HepG2 (cell line): ENCODE data around the gene PDZK1. TPM values are rescaled to one million over a fixed set of nuclear protein-coding genes. Genes with fewer than 3 reads are reported as not detected.
A peak's percentile ranks its signal among the peaks of the same experiment; 100 is the strongest.

Experiments used
- DRAP1 ChIP-seq: IDR thresholded peaks from 2 replicates; pipeline ENCODE4 v1.6.1; 2016; ENCODE audit warnings: missing genetic modification reagents, missing compliant biosample characterization
- FOXJ3 ChIP-seq: sonication (generic); formaldehyde crosslinking; IDR thresholded peaks from 2 replicates; pipeline ENCODE4 v1.4.0; 2020; ENCODE audit warnings: missing genetic modification reagents, mild to moderate bottlenecking, borderline replicate concordance
- ISL2 ChIP-seq: sonication (generic); formaldehyde crosslinking; IDR thresholded peaks from 2 replicates; pipeline ENCODE4 v1.5.0; 2020; ENCODE audit warnings: missing genetic modification reagents
- JUN ChIP-seq: sonication (generic); formaldehyde crosslinking; IDR thresholded peaks from 2 replicates; pipeline ENCODE4 v1.4.0; 2020; ENCODE audit warnings: mild to moderate bottlenecking, missing genetic modification reagents
- JUND ChIP-seq: sonication (generic); formaldehyde crosslinking; IDR thresholded peaks from 2 replicates; pipeline ENCODE4 v1.8.0; 2022; ENCODE audit warnings: mild to moderate bottlenecking, missing genetic modification reagents
- KAT7 ChIP-seq: IDR thresholded peaks from 2 replicates; pipeline ENCODE4 v1.6.1; 2018; ENCODE audit warnings: borderline replicate concordance, missing compliant biosample characterization
- KDM5B ChIP-seq: sonication (generic); formaldehyde crosslinking; IDR thresholded peaks from 2 replicates; pipeline ENCODE4 v1.4.0; 2020; ENCODE audit warnings: missing genetic modification reagents, mild to moderate bottlenecking, borderline replicate concordance
- MLX ChIP-seq: IDR thresholded peaks from 2 replicates; pipeline ENCODE4 v1.6.1; 2016
- NR3C1 ChIP-seq: sonication (generic); formaldehyde crosslinking; IDR thresholded peaks from 2 replicates; pipeline ENCODE4 v1.4.0; 2020; ENCODE audit warnings: missing genetic modification reagents
- SALL2 ChIP-seq: sonication (generic); formaldehyde crosslinking; IDR thresholded peaks from 2 replicates; pipeline ENCODE4 v1.8.1; 2023; ENCODE audit warnings: mild to moderate bottlenecking, missing genetic modification reagents, inconsistent platforms
- SNAPC2 ChIP-seq: sonication (generic); formaldehyde crosslinking; IDR thresholded peaks from 2 replicates; pipeline ENCODE4 v1.8.1; 2022; ENCODE audit warnings: mild to moderate bottlenecking, missing genetic modification reagents
- STAG1 ChIP-seq: sonication (generic); formaldehyde crosslinking; IDR thresholded peaks from 2 replicates; pipeline ENCODE4 v1.4.0; 2020; ENCODE audit warnings: missing genetic modification reagents
- TBX3 ChIP-seq: fragments of 450-650 bp; IDR thresholded peaks from 2 replicates; pipeline ENCODE4 v1.6.1; 2017; ENCODE audit warnings: antibody characterized with exemption, mild to moderate bottlenecking, inconsistent platforms, borderline replicate concordance
- ZFP91 ChIP-seq: sonication (generic); formaldehyde crosslinking; IDR thresholded peaks from 2 replicates; pipeline ENCODE4 v1.9.0; 2022; ENCODE audit warnings: missing genetic modification reagents, mild to moderate bottlenecking, borderline replicate concordance
- ZNF263 ChIP-seq: sonication (generic); formaldehyde crosslinking; IDR thresholded peaks from 2 replicates; pipeline ENCODE4 v1.4.0; 2020; ENCODE audit warnings: missing genetic modification reagents
- ZNF484 ChIP-seq: sonication (generic); formaldehyde crosslinking; IDR thresholded peaks from 2 replicates; pipeline ENCODE4 v1.5.1; 2020; ENCODE audit warnings: mild to moderate bottlenecking, low read depth, missing genetic modification reagents, borderline replicate concordance
- ZNF598 ChIP-seq: sonication (generic); formaldehyde crosslinking; IDR thresholded peaks from 2 replicates; pipeline ENCODE4 v1.5.1; 2020; ENCODE audit warnings: mild to moderate bottlenecking, missing genetic modification reagents, borderline replicate concordance
- ZNF672 ChIP-seq: sonication (generic); formaldehyde crosslinking; IDR thresholded peaks from 2 replicates; pipeline ENCODE4 v1.8.1; 2022; ENCODE audit warnings: missing genetic modification reagents
- ZSCAN25 ChIP-seq: sonication (generic); formaldehyde crosslinking; IDR thresholded peaks from 2 replicates; pipeline ENCODE4 v1.8.0; 2022; ENCODE audit warnings: mild to moderate bottlenecking, missing genetic modification reagents
- polyA plus RNA-seq, 8 experiments: library from polyadenylated mRNA; depleted of rRNA in 3 of 8; stranded (reverse) in 7 of 8; unstranded in 1 of 8; fragments of >200 nt; fragmentation: Illumina TruSeq in 4 of 8; extraction: Trizol in 4 of 8; gene quantifications; 2 replicates each; pipeline versions ENCODE4 v1.2.1 to v1.2.3, GENCODE V29; 2011 to 2016; ENCODE audit warnings: low read depth in 4 of 8, missing spikeins in 1 of 8, mixed read lengths in 1 of 8; ENCODE audit not compliant: insufficient read depth in 1 of 8
- total RNA-seq, 5 experiments: library from RNA; depleted of rRNA; stranded (reverse); fragments of >200 nt; fragmentation: Illumina TruSeq; extraction: Trizol; gene quantifications; 2 replicates each; pipeline ENCODE4 v1.2.3, GENCODE V29; 2016; ENCODE audit warnings: low read depth in 1 of 5
- TF ChIP-seq, protein P1 (sequence below): sonication (generic); formaldehyde crosslinking; IDR thresholded peaks from 2 replicates; pipeline ENCODE4 v1.8.0; 2022; ENCODE audit warnings: missing genetic modification reagents, mild to moderate bottlenecking, inconsistent platforms, borderline replicate concordance
- TF ChIP-seq, protein P2 (sequence below): sonication (generic); formaldehyde crosslinking; IDR thresholded peaks from 2 replicates; pipeline ENCODE4 v1.8.1; 2023; ENCODE audit warnings: missing genetic modification reagents, inconsistent platforms, borderline replicate concordance
- TF ChIP-seq, protein P3 (sequence below): IDR thresholded peaks from 2 replicates; pipeline ENCODE4 v1.6.1; 2016; ENCODE audit warnings: low read depth, borderline replicate concordance
- TF ChIP-seq, protein P4 (sequence below): sonication (generic); formaldehyde crosslinking; IDR thresholded peaks from 2 replicates; pipeline ENCODE4 v1.8.0; 2022; ENCODE audit warnings: missing genetic modification reagents, low read depth, mild to moderate bottlenecking, borderline replicate concordance

PDZK1 gene
- total and polyA plus RNA-seq, 2 of the 13 experiments (the other 11 are each of a cell fraction or from before 2014, with no cell fraction given), result 16.2 to 46.4 TPM

DNA sequence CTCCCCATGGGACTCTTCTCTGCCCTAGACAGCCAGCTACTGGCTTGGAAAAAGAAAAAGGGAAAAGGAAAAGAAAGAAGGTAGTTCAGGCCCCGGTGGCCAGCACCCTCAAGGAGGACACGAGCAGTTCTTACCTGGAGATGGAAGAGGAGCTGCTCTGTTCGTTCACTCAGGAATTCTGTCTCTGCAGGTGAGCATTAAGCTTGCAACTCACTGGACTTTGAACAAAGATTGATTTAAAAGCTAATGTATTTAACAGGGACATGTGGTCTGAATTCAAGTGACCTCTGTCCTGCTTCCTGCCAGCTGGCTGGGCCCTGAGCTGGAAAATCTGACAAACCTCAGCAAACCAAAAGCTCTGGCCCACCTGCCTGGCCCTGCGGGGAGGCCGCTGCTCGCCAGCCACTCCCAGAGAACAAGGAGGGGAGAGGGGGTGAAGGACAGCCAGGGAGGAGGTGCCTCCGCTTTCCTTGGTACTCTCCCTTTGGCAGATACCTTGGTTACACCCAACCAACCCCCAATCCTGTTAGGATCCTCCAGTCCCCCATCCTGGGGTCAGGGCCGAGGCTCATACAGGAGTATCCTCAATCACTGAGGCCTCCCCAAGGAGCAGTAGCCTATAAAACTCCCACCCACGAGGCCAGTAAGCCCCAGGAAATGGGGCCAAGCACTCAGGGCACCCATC, at the start of gene PDZK1 (continued):
- peak; percentile 15; the same call in 1 of the 2 replicates for TF ChIP-seq ZNF263
- peak; percentile 43; the same call in 1 of the 2 replicates for TF ChIP-seq FOXJ3 (CRISPR knock-in tag)
- TF ChIP-seq ZNF598 (CRISPR knock-in tag), result no peak
- TF ChIP-seq NR3C1, result no peak
- 0 out of 2 replicates have a peak, but pooled peaks have one; percentile 67 for TF ChIP-seq SNAPC2 (CRISPR knock-in tag)
- TF ChIP-seq ZNF672, result no peak
- 0 out of 2 replicates have a peak, but pooled peaks have one; percentile 16 for TF ChIP-seq STAG1 (CRISPR knock-in tag)
- peak; percentile 57; the same call in 1 of the 2 replicates for TF ChIP-seq MLX
- 0 out of 2 replicates have a peak, but pooled peaks have one; percentile 31 for TF ChIP-seq ZSCAN25 (CRISPR knock-in tag)
- TF ChIP-seq, protein P1, sequence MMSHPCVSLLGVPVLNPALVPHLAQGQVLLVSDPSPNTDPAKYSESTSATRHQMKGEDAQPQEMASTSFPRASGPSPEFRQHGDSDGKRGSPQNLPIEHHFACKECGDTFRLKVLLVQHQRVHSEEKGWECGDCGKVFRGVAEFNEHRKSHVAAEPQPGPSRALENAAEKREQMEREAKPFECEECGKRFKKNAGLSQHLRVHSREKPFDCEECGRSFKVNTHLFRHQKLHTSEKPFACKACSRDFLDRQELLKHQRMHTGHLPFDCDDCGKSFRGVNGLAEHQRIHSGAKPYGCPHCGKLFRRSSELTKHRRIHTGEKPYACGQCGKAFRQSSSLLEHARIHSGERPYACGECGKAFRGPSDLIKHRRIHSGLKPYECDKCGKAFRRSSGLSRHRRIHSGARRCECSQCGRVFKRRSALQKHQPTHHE (CRISPR knock-in tag), result no peak
- TF ChIP-seq ZFP91 (CRISPR knock-in tag), result peak; percentile 53; the same call in 1 of the 2 replicates
- TF ChIP-seq SALL2 (CRISPR knock-in tag), result peak; percentile 48; the same call in 1 of the 2 replicates
- TF ChIP-seq, protein P2, sequence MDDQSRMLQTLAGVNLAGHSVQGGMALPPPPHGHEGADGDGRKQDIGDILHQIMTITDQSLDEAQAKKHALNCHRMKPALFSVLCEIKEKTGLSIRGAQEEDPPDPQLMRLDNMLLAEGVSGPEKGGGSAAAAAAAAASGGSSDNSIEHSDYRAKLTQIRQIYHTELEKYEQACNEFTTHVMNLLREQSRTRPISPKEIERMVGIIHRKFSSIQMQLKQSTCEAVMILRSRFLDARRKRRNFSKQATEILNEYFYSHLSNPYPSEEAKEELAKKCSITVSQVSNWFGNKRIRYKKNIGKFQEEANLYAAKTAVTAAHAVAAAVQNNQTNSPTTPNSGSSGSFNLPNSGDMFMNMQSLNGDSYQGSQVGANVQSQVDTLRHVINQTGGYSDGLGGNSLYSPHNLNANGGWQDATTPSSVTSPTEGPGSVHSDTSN, result no peak
- TF ChIP-seq KDM5B, result peak; percentile 60; the same call in 1 of the 2 replicates
- no peak for TF ChIP-seq ZNF484
- no peak for TF ChIP-seq JUND (CRISPR knock-in tag)
- TF ChIP-seq, protein P3, sequence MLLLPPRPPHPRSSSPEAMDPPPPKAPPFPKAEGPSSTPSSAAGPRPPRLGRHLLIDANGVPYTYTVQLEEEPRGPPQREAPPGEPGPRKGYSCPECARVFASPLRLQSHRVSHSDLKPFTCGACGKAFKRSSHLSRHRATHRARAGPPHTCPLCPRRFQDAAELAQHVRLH (CRISPR knock-in tag), result no peak; the same call in 1 of the 2 replicates
- no peak for TF ChIP-seq TBX3
- peak; percentile 52; the same call in 1 of the 2 replicates for TF ChIP-seq DRAP1 (CRISPR knock-in tag)
- peak; percentile 60; the same call in 1 of the 2 replicates for TF ChIP-seq KAT7 (CRISPR knock-in tag)
- peak; percentile 61; the same call in 1 of the 2 replicates for TF ChIP-seq ISL2 (CRISPR knock-in tag)
- TF ChIP-seq, protein P4, sequence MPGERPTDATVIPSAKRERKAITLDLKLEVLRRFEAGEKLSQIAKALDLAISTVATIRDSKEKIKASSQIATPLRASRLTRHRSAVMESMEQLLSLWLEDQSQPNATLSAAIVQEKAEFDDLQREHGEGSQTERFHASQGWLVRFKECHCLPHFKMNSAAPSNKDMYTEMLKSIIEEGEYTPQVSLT (CRISPR knock-in tag), result no peak
- TF ChIP-seq JUN (CRISPR knock-in tag), result no peak
